Neural progenitor cell (in vitro differentiated cells): ENCODE data around the gene TOLLIP.

Experiments
- EZH2 ChIP-seq: fragments of 200-600 bp; sonication (generic); IDR thresholded peaks from 2 replicates; pipeline ENCODE4 v1.6.1; 2017; ENCODE audit warnings: antibody characterized with exemption, mild to moderate bottlenecking, moderate library complexity
- TF ChIP-seq, protein P1 (sequence below): fragments of 200-600 bp; sonication (generic); IDR thresholded peaks from 2 replicates; pipeline ENCODE4 v1.5.1; 2017; ENCODE audit warnings: antibody characterized with exemption, mild to moderate bottlenecking

- TF ChIP-seq EZH2: no peak
- TF ChIP-seq, protein P1, sequence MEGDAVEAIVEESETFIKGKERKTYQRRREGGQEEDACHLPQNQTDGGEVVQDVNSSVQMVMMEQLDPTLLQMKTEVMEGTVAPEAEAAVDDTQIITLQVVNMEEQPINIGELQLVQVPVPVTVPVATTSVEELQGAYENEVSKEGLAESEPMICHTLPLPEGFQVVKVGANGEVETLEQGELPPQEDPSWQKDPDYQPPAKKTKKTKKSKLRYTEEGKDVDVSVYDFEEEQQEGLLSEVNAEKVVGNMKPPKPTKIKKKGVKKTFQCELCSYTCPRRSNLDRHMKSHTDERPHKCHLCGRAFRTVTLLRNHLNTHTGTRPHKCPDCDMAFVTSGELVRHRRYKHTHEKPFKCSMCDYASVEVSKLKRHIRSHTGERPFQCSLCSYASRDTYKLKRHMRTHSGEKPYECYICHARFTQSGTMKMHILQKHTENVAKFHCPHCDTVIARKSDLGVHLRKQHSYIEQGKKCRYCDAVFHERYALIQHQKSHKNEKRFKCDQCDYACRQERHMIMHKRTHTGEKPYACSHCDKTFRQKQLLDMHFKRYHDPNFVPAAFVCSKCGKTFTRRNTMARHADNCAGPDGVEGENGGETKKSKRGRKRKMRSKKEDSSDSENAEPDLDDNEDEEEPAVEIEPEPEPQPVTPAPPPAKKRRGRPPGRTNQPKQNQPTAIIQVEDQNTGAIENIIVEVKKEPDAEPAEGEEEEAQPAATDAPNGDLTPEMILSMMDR: no peak
These were observed 48.9 kb upstream of the TOLLIP start for GRCh38 chr11:1358286-1358685.
